HS-27A (cell line): ENCODE results near the gene SLC12A3.
"Not testable (repeated sequence)": the region's sequence is repeated elsewhere in the genome, so short reads cannot be mapped to it uniquely, and the experiment has no call there.

ENCODE experiments used
- DNase-seq: peaks from one replicate; pipeline ENCODE4 v3.0.0-alpha.2; 2012; ENCODE audit warnings: low read depth, missing footprints

The SLC12A3 gene

GRCh38 chr16:56921571-56921970 is 56.6 kb downstream of the SLC12A3 start:
- no peak for DNase-seq

GRCh38 chr16:56923481-56924091 is 58.6 kb downstream of the SLC12A3 start:
- no peak for DNase-seq

GRCh38 chr16:56927471-56927870 is 62.5 kb downstream of the SLC12A3 start:
- no peak for DNase-seq

GRCh38 chr16:56929639-56930038 is 64.6 kb downstream of the SLC12A3 start:
- no peak for DNase-seq

- DNase-seq, result no peak
Measured at GRCh38 chr16:56930486-56931270, 65.7 kb downstream of the SLC12A3 start.

GRCh38 chr16:56931271-56931891 is 66.4 kb downstream of the SLC12A3 start:
- no peak for DNase-seq

GRCh38 chr16:56931892-56932720 is 67.1 kb downstream of the SLC12A3 start, which contains the start of gene HERPUD1:
TSS of gene HERPUD1 (plus strand) at chr16:56932142. CDS start at chr16:56932245, 103 bp downstream.
- DNase-seq, result peak; percentile 92

GRCh38 chr16:56932721-56933619 is 68.0 kb downstream of the SLC12A3 start:
- peak; percentile 47 for DNase-seq

GRCh38 chr16:56933828-56934598 is 69.0 kb downstream of the SLC12A3 start:
- no peak for DNase-seq

- DNase-seq, result not testable (repeated sequence)
Measured at GRCh38 chr16:56934599-56935145, 69.7 kb downstream of the SLC12A3 start.

- DNase-seq, result no peak
Measured at GRCh38 chr16:56935201-56935600, 70.2 kb downstream of the SLC12A3 start.

- DNase-seq, result no peak
Measured at GRCh38 chr16:56936491-56936890, 71.5 kb downstream of the SLC12A3 start.

- DNase-seq, result no peak
Measured at GRCh38 chr16:56936950-56937349, 71.9 kb downstream of the SLC12A3 start.

GRCh38 chr16:56938664-56939513 is 73.9 kb downstream of the SLC12A3 start:
- DNase-seq, result no peak

- DNase-seq, result no peak
Measured at GRCh38 chr16:56939801-56940200, 74.8 kb downstream of the SLC12A3 start.

- DNase-seq, result no peak
Measured at GRCh38 chr16:56941092-56941491, 76.1 kb downstream of the SLC12A3 start.

GRCh38 chr16:56941856-56942331 is 76.9 kb downstream of the SLC12A3 start:
- DNase-seq, result no peak

- DNase-seq, result no peak
Measured at GRCh38 chr16:56943761-56944375, 78.9 kb downstream of the SLC12A3 start.
